HG02571 (cell line): ENCODE data around the gene ST6GALNAC3.
"Not testable (repeated sequence)": the region's sequence is repeated elsewhere in the genome, so short reads cannot be mapped to it uniquely, and the experiment has no call there.

Experiments
- ATAC-seq: cut with Tn5 transposase; IDR thresholded peaks from one replicate; pipeline ENCODE4 v1.9.1; 2021; ENCODE audit warnings: mild to moderate bottlenecking, moderate library complexity; ENCODE audit not compliant: unreplicated experiment

The ST6GALNAC3 gene

GRCh38 chr1:76074321-76075187, at the start of gene ST6GALNAC3:
TSS of gene ST6GALNAC3 (plus strand) at chr1:76074746.
- peak; percentile 81 for ATAC-seq

GRCh38 chr1:76027341-76027740, 47.2 kb upstream of the ST6GALNAC3 start:
- ATAC-seq, result no peak

- ATAC-seq, result no peak
Measured at GRCh38 chr1:76029331-76029730, 45.2 kb upstream of the ST6GALNAC3 start.

- no peak for ATAC-seq
Measured at GRCh38 chr1:76031496-76031895, 43.0 kb upstream of the ST6GALNAC3 start.

- ATAC-seq, result no peak
Measured at GRCh38 chr1:76033800-76034475, 40.6 kb upstream of the ST6GALNAC3 start.

- no peak for ATAC-seq
Measured at GRCh38 chr1:76035053-76035452, 39.5 kb upstream of the ST6GALNAC3 start.

GRCh38 chr1:76037324-76037723, 37.2 kb upstream of the ST6GALNAC3 start:
- ATAC-seq, result no peak

- ATAC-seq, result no peak
Measured at GRCh38 chr1:76038287-76039004, 36.1 kb upstream of the ST6GALNAC3 start.

GRCh38 chr1:76046149-76046548, 28.4 kb upstream of the ST6GALNAC3 start:
- ATAC-seq, result no peak

GRCh38 chr1:76048219-76048618, 26.3 kb upstream of the ST6GALNAC3 start:
- no peak for ATAC-seq

GRCh38 chr1:76048926-76049325, 25.6 kb upstream of the ST6GALNAC3 start:
- no peak for ATAC-seq

- no peak for ATAC-seq
Measured at GRCh38 chr1:76049498-76049897, 25.0 kb upstream of the ST6GALNAC3 start.

- ATAC-seq, result not testable (repeated sequence)
Measured at GRCh38 chr1:76050073-76050472, 24.5 kb upstream of the ST6GALNAC3 start.

- ATAC-seq, result no peak
Measured at GRCh38 chr1:76053021-76053420, 21.5 kb upstream of the ST6GALNAC3 start.

GRCh38 chr1:76054359-76054758, 20.2 kb upstream of the ST6GALNAC3 start:
- ATAC-seq, result no peak

- no peak for ATAC-seq
Measured at GRCh38 chr1:76055987-76056386, 18.6 kb upstream of the ST6GALNAC3 start.

GRCh38 chr1:76059451-76059850, 15.1 kb upstream of the ST6GALNAC3 start:
- ATAC-seq, result no peak

GRCh38 chr1:76065270-76065669, 9.3 kb upstream of the ST6GALNAC3 start:
- ATAC-seq, result no peak

- ATAC-seq, result no peak
Measured at GRCh38 chr1:76066394-76066793, 8.2 kb upstream of the ST6GALNAC3 start.

- ATAC-seq, result no peak
Measured at GRCh38 chr1:76068542-76068941, 6.0 kb upstream of the ST6GALNAC3 start.

- ATAC-seq, result no peak
Measured at GRCh38 chr1:76068953-76069561, 5.5 kb upstream of the ST6GALNAC3 start.
